ENCODE data around the gene DEPDC4. TPM values are rescaled to one million over a fixed set of nuclear protein-coding genes. Genes with fewer than 3 reads are reported as not detected.

The DEPDC4 gene
- total and polyA plus RNA-seq, 10 of the 15 experiments (the other 5 are each of a cell fraction or from before 2014, with no cell fraction given), result 1.5 to 4.7 (median 2.2) TPM

DNA sequence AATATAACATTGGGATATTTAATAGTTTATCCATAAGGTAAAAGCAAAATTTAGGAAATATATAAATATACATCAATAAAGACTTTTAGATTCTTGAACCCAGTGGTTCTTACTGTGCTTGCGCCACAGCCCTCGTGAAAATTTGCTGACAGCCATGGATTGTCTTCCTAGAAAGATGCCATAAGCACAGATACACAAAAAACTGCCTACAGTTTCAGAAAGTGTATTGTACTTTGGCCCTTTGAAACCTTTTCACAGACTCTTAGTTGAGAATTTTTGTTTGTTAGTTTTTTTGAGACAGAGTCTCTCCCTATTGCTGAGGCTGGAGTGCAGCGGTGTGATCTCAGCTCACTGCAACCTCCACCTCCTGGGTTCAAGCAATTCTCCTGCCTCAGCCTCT, 28.1 kb downstream of the DEPDC4 start:
- no peak for FAIRE-seq
- WGBS (ENCODE audit: insufficient coverage, insufficient replicate concordance, low lambda C conversion rate, missing lambda C conversion rate), result 99% methylated on average over 3 of the region's 3 CpGs
- Histone ChIP-seq H3K36me3 (ENCODE audit: control insufficient read depth in 2 of 2, insufficient read depth in 2 of 2, low read length in 1 of 2) (no peaks in the 10 kb centered on the region), H4K20me1 (ENCODE audit: control insufficient read depth, insufficient read depth) (no peaks in the 10 kb centered on the region), H3K27ac (ENCODE audit: control insufficient read depth, insufficient read depth) (no peak overlapping the region), H2AFZ (ENCODE audit: control insufficient read depth, low read depth, low read length) (no peak overlapping the region), H3K27me3 (replicated peaks in 1 of 2; ENCODE audit: control insufficient read depth in 2 of 2, insufficient read depth in 2 of 2, low read length in 1 of 2) (no peaks in the 10 kb centered on the region), H3K79me2 (ENCODE audit: control insufficient read depth, insufficient read depth, low read length) (no peaks in the 10 kb centered on the region), H3K4me2 (ENCODE audit: control insufficient read depth, insufficient read depth) (no peak overlapping the region), H3K9me3 (replicated peaks; ENCODE audit: control insufficient read depth, insufficient read depth, low read length) (no peaks in the 10 kb centered on the region), H3K4me1 (ENCODE audit: control insufficient read depth, insufficient read depth, low read length) (no peaks in the 10 kb centered on the region), H3K4me3 (no peak overlapping the region), H3K9ac (ENCODE audit: control insufficient read depth, insufficient read depth, low read length) (no peak overlapping the region)
- ChIA-PET POLR2A (no interaction called here), CTCF (interaction anchor here (1.9 kb wide), 1 partner anchor 166 kb away, joined by 10 read pairs; no protein-coding TSS in a partner anchor), RAD21 (ENCODE audit: unreplicated experiment) (no interaction called here), SMC1A (ENCODE audit: uncharacterized antibody, unreplicated experiment) (interaction anchor here (0.6 kb wide), 1 partner anchor 181 kb away, joined by 3 read pairs; no protein-coding TSS in a partner anchor)
- TF ChIP-seq SRF (IDR thresholded peaks at IDR 0.05; ENCODE audit: low read depth in 2 of 2, low read length in 2 of 2), result no peak
- no peak for TF ChIP-seq KAT2A (conservative IDR thresholded peaks at IDR 0.05; ENCODE audit: control insufficient read depth, low read depth, low read length)
- TF ChIP-seq, protein P1, sequence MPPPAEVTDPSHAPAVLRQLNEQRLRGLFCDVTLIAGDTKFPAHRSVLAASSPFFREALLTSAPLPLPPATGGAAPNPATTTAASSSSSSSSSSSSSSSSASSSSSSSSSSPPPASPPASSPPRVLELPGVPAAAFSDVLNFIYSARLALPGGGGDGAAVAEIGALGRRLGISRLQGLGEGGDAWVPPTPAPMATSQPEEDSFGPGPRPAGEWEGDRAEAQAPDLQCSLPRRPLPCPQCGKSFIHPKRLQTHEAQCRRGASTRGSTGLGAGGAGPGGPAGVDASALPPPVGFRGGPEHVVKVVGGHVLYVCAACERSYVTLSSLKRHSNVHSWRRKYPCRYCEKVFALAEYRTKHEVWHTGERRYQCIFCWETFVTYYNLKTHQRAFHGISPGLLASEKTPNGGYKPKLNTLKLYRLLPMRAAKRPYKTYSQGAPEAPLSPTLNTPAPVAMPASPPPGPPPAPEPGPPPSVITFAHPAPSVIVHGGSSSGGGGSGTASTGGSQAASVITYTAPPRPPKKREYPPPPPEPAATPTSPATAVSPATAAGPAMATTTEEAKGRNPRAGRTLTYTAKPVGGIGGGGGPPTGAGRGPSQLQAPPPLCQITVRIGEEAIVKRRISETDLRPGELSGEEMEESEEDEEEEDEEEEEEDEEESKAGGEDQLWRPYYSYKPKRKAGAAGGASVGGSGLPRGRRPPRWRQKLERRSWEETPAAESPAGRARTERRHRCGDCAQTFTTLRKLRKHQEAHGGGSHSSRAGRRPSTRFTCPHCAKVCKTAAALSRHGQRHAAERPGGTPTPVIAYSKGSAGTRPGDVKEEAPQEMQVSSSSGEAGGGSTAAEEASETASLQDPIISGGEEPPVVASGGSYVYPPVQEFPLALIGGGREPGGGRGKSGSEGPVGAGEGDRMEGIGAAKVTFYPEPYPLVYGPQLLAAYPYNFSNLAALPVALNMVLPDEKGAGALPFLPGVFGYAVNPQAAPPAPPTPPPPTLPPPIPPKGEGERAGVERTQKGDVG (CRISPR knock-in tag; IDR thresholded peaks at IDR 0.05), result no peak
- TF ChIP-seq, protein P2, sequence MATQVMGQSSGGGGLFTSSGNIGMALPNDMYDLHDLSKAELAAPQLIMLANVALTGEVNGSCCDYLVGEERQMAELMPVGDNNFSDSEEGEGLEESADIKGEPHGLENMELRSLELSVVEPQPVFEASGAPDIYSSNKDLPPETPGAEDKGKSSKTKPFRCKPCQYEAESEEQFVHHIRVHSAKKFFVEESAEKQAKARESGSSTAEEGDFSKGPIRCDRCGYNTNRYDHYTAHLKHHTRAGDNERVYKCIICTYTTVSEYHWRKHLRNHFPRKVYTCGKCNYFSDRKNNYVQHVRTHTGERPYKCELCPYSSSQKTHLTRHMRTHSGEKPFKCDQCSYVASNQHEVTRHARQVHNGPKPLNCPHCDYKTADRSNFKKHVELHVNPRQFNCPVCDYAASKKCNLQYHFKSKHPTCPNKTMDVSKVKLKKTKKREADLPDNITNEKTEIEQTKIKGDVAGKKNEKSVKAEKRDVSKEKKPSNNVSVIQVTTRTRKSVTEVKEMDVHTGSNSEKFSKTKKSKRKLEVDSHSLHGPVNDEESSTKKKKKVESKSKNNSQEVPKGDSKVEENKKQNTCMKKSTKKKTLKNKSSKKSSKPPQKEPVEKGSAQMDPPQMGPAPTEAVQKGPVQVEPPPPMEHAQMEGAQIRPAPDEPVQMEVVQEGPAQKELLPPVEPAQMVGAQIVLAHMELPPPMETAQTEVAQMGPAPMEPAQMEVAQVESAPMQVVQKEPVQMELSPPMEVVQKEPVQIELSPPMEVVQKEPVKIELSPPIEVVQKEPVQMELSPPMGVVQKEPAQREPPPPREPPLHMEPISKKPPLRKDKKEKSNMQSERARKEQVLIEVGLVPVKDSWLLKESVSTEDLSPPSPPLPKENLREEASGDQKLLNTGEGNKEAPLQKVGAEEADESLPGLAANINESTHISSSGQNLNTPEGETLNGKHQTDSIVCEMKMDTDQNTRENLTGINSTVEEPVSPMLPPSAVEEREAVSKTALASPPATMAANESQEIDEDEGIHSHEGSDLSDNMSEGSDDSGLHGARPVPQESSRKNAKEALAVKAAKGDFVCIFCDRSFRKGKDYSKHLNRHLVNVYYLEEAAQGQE (IDR thresholded peaks at IDR 0.05; ENCODE audit: low read depth, low read length), result no peak
- no peak for TF ChIP-seq MEF2B (IDR thresholded peaks at IDR 0.05; ENCODE audit: partially characterized antibody, poor library complexity, severe bottlenecking)
- TF ChIP-seq, protein P3, sequence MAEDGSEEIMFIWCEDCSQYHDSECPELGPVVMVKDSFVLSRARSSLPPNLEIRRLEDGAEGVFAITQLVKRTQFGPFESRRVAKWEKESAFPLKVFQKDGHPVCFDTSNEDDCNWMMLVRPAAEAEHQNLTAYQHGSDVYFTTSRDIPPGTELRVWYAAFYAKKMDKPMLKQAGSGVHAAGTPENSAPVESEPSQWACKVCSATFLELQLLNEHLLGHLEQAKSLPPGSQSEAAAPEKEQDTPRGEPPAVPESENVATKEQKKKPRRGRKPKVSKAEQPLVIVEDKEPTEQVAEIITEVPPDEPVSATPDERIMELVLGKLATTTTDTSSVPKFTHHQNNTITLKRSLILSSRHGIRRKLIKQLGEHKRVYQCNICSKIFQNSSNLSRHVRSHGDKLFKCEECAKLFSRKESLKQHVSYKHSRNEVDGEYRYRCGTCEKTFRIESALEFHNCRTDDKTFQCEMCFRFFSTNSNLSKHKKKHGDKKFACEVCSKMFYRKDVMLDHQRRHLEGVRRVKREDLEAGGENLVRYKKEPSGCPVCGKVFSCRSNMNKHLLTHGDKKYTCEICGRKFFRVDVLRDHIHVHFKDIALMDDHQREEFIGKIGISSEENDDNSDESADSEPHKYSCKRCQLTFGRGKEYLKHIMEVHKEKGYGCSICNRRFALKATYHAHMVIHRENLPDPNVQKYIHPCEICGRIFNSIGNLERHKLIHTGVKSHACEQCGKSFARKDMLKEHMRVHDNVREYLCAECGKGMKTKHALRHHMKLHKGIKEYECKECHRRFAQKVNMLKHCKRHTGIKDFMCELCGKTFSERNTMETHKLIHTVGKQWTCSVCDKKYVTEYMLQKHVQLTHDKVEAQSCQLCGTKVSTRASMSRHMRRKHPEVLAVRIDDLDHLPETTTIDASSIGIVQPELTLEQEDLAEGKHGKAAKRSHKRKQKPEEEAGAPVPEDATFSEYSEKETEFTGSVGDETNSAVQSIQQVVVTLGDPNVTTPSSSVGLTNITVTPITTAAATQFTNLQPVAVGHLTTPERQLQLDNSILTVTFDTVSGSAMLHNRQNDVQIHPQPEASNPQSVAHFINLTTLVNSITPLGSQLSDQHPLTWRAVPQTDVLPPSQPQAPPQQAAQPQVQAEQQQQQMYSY (CRISPR knock-in tag; IDR thresholded peaks at IDR 0.05), result no peak
- TF ChIP-seq EZH2 (IDR thresholded peaks at IDR 0.05; ENCODE audit: borderline replicate concordance, control insufficient read depth, low read depth, low read length), result no peak
- TF ChIP-seq MYB (IDR thresholded peaks at IDR 0.05; ENCODE audit: borderline replicate concordance, low read depth, low read length), result no peak
- TF ChIP-seq, protein P4, sequence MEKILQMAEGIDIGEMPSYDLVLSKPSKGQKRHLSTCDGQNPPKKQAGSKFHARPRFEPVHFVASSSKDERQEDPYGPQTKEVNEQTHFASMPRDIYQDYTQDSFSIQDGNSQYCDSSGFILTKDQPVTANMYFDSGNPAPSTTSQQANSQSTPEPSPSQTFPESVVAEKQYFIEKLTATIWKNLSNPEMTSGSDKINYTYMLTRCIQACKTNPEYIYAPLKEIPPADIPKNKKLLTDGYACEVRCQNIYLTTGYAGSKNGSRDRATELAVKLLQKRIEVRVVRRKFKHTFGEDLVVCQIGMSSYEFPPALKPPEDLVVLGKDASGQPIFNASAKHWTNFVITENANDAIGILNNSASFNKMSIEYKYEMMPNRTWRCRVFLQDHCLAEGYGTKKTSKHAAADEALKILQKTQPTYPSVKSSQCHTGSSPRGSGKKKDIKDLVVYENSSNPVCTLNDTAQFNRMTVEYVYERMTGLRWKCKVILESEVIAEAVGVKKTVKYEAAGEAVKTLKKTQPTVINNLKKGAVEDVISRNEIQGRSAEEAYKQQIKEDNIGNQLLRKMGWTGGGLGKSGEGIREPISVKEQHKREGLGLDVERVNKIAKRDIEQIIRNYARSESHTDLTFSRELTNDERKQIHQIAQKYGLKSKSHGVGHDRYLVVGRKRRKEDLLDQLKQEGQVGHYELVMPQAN (conservative IDR thresholded peaks at IDR 0.05), result no peak
- TF ChIP-seq FOXM1 (IDR thresholded peaks at IDR 0.05; ENCODE audit: low read depth, low read length), result no peak
- TF ChIP-seq MTA3 (IDR thresholded peaks at IDR 0.05; ENCODE audit: borderline replicate concordance, low read length), result no peak
- intact Hi-C loops (cut with micrococcal nuclease; ENCODE audit: unreplicated experiment) (no loop called here), in situ Hi-C loops (cut with MboI) (loop anchor here (10.0 kb wide), 1 partner anchor 166 kb away; no protein-coding TSS in a partner anchor)
- no TSS peak for BruUV-seq (replicated peaks)
- ATAC-seq, result no peak
- no peak for DNase-seq (ENCODE audit: low read depth, low spot score)
